ENCODE measurements around the gene USP16.
A peak's percentile ranks its signal among the peaks of the same experiment; 100 is the strongest.
"Not testable (repeated sequence)": the region's sequence is repeated elsewhere in the genome, so short reads cannot be mapped to it uniquely, and the experiment has no call there.

USP16 gene

GRCh38 chr21:29073222-29074006 is 48.9 kb downstream of the USP16 start, which contains the start of gene CCT8:
CCT8 (minus strand) TSS chr21:29073648; CDS start chr21:29073590, 58 bp downstream.
- Histone ChIP-seq H3K36me3 (ENCODE audit: insufficient read depth, low read length) (peaks cover 28% of the 10 kb centered on the region), H3K4me3 (ENCODE audit: low read length) (peak within 1 kb of the TSS; percentile 86), H3K9ac (ENCODE audit: low read depth, low read length) (peak within 1 kb of the TSS; percentile 99), H3K27ac (ENCODE audit: low read depth, low read length) (peak within 1 kb of the TSS; percentile 82), H3K4me1 (ENCODE audit: insufficient read depth, low read length) (peaks cover 11% of the 10 kb centered on the region), H3K27me3 (ENCODE audit: insufficient read depth, low read length) (no peaks in the 10 kb centered on the region), H3K9me3 (ENCODE audit: insufficient read depth, low read depth, low read length) (no peaks in the 10 kb centered on the region)
- WGBS: under 1% methylated on average over 62 of the region's 62 CpGs

DNA sequence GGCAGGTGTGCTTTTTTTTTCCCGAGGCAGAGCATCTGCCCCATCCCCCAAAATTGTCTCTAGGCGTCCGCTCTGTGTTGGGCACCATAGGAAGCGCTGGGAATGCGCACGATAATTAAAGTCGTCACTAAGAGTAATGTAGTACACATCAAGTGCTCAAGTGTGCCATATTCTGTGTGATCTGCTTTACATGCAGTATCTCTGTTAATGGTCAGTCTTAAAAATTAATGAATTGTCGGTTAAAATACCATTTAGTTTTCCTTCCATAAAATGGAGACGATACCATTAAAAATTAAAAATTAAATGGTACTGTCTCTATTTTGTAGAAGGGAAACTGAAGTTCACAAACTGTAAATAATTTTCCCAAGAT is 49.5 kb downstream of the USP16 start:
- H3K27me3 ChIP-seq (ENCODE audit: insufficient read depth, low read length): no peaks in the 10 kb centered on the region
- H3K4me1 ChIP-seq (ENCODE audit: insufficient read depth, low read length): peaks cover 11% of the 10 kb centered on the region
- peak overlapping the region; percentile 86 for H3K4me3 ChIP-seq (ENCODE audit: low read length)
- peaks cover 22% of the 10 kb centered on the region for H3K36me3 ChIP-seq (ENCODE audit: insufficient read depth, low read length)
- peak overlapping the region; percentile 99 for H3K9ac ChIP-seq (ENCODE audit: low read depth, low read length)
- 4% methylated on average over 7 of the region's 9 CpGs for WGBS
- H3K27ac ChIP-seq (ENCODE audit: low read depth, low read length): peak overlapping the region; percentile 68
- no peaks in the 10 kb centered on the region for H3K9me3 ChIP-seq (ENCODE audit: insufficient read depth, low read depth, low read length)

GRCh38 chr21:29074783-29075182 is 50.3 kb downstream of the USP16 start:
- WGBS: 84% methylated on average over 1 of the region's 4 CpGs
- Histone ChIP-seq H3K4me1 (ENCODE audit: insufficient read depth, low read length) (peaks cover 11% of the 10 kb centered on the region), H3K9me3 (ENCODE audit: insufficient read depth, low read depth, low read length) (no peaks in the 10 kb centered on the region), H3K4me3 (ENCODE audit: low read length) (no peak overlapping the region), H3K9ac (ENCODE audit: low read depth, low read length) (no peak overlapping the region), H3K36me3 (ENCODE audit: insufficient read depth, low read length) (peaks cover 14% of the 10 kb centered on the region), H3K27ac (ENCODE audit: low read depth, low read length) (no peak overlapping the region), H3K27me3 (ENCODE audit: insufficient read depth, low read length) (no peaks in the 10 kb centered on the region)

- Histone ChIP-seq H3K9me3 (ENCODE audit: insufficient read depth, low read depth, low read length) (no peaks in the 10 kb centered on the region), H3K27ac (ENCODE audit: low read depth, low read length) (no peak overlapping the region), H3K9ac (ENCODE audit: low read depth, low read length) (no peak overlapping the region), H3K4me1 (ENCODE audit: insufficient read depth, low read length) (peaks cover 11% of the 10 kb centered on the region), H3K4me3 (ENCODE audit: low read length) (no peak overlapping the region), H3K27me3 (ENCODE audit: insufficient read depth, low read length) (no peaks in the 10 kb centered on the region), H3K36me3 (ENCODE audit: insufficient read depth, low read length) (peaks cover 3% of the 10 kb centered on the region)
- WGBS: 96% methylated on average over 9 of the region's 9 CpGs
Measured at GRCh38 chr21:29075706-29076466, 51.4 kb downstream of the USP16 start.

DNA sequence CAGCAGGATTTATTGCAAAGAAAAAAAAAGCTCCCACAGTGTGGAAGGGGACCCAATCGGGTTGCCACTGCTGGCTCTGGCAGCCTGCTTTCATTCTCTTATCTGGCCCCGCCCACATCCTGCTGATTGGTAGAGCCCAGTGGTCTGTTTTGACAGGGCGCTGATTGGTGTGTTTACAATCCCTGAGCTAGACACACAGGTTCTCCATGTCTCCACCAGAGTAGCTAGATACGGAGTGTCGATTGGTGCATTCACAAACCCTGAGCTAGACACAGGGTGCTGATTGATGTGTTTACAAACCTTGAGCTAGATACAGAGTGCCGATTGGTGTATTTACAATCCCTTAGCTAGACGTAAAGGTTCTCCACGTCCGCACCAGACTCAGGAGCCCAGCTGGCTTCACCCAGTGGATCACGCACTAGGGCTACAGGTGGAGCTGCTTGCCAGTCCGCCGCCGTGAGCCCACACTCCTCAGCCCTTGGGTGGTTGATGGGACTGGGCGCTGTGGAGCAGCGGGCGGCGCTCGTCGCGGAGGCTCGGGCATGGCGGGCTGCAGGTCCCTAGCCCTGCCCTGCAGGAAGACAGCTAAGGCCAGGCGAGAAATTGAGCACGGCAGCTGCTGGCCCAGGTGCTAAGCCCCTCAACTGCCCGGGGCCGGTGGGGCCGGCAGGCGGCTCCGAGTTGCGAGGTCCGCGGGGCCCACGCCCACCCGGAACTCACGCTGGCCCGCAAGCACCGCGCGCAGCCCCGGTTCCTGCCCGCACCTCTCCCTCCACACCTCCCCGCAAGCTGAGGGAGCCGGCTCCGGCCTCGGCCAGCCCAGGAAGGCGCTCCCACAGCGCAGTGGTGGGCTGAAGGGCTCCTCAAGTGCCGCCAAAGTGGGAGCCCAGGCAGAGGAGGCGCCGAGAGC is 52.5 kb downstream of the USP16 start:
- H3K9ac ChIP-seq (ENCODE audit: low read depth, low read length); H3K36me3 ChIP-seq (ENCODE audit: insufficient read depth, low read length); H3K27me3 ChIP-seq (ENCODE audit: insufficient read depth, low read length); H3K4me3 ChIP-seq (ENCODE audit: low read length); H3K4me1 ChIP-seq (ENCODE audit: insufficient read depth, low read length); H3K9me3 ChIP-seq (ENCODE audit: insufficient read depth, low read depth, low read length); H3K27ac ChIP-seq (ENCODE audit: low read depth, low read length): not testable (repeated sequence)
- WGBS: 94% methylated on average over 50 of the region's 50 CpGs

- H3K4me1 ChIP-seq (ENCODE audit: insufficient read depth, low read length): no peaks in the 10 kb centered on the region
- H3K4me3 ChIP-seq (ENCODE audit: low read length): no peak overlapping the region
Measured at GRCh38 chr21:29077651-29078090, 53.2 kb downstream of the USP16 start.

GRCh38 chr21:29078869-29079767 is 54.6 kb downstream of the USP16 start:
- H3K36me3 ChIP-seq (ENCODE audit: insufficient read depth, low read length): no peaks in the 10 kb centered on the region
- WGBS: 91% methylated on average over 8 of the region's 8 CpGs
- no peak overlapping the region for H3K27ac ChIP-seq (ENCODE audit: low read depth, low read length)
- H3K9me3 ChIP-seq (ENCODE audit: insufficient read depth, low read depth, low read length): no peaks in the 10 kb centered on the region
- no peaks in the 10 kb centered on the region for H3K4me1 ChIP-seq (ENCODE audit: insufficient read depth, low read length)
- H3K4me3 ChIP-seq (ENCODE audit: low read length): no peak overlapping the region
- H3K9ac ChIP-seq (ENCODE audit: low read depth, low read length): no peak overlapping the region
- H3K27me3 ChIP-seq (ENCODE audit: insufficient read depth, low read length): no peaks in the 10 kb centered on the region

More at GRCh38 chr21:29077651-29078090, 53.2 kb downstream of the USP16 start:
- Histone ChIP-seq H3K36me3 (ENCODE audit: insufficient read depth, low read length) (no peaks in the 10 kb centered on the region), H3K27ac (ENCODE audit: low read depth, low read length) (no peak overlapping the region), H3K9ac (ENCODE audit: low read depth, low read length) (no peak overlapping the region), H3K9me3 (ENCODE audit: insufficient read depth, low read depth, low read length) (no peaks in the 10 kb centered on the region), H3K27me3 (ENCODE audit: insufficient read depth, low read length) (no peaks in the 10 kb centered on the region)
- 92% methylated on average over 6 of the region's 6 CpGs for WGBS

DNA sequence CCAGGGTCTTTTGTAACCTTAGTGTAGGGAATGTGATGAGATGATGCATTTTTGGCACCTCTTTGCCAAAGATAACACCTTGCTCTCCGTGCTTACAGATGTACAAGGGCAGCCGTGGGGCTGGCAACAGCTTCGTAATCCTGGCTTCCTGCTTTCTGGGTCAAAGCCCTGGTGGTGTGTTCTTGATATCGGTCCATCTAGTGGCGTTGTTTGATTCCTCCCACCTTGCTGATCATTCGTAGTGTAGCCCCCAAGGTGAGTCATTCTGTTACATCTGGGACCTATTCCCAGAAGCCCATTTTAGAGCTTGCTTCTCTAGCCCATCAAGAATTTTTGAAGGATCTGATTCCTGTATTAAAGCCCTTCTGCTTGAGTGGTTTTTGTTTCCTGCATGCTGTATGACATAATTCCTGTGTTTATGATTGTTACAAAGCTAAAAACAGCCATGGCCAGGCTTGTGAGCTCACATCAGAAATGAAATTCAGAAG is 56.0 kb downstream of the USP16 start:
- H3K4me3 ChIP-seq (ENCODE audit: low read length): no peak overlapping the region
- WGBS: 90% methylated on average over 6 of the region's 6 CpGs
- no peak overlapping the region for H3K9ac ChIP-seq (ENCODE audit: low read depth, low read length)
- H3K36me3 ChIP-seq (ENCODE audit: insufficient read depth, low read length): no peaks in the 10 kb centered on the region
- no peak overlapping the region for H3K27ac ChIP-seq (ENCODE audit: low read depth, low read length)
- H3K4me1 ChIP-seq (ENCODE audit: insufficient read depth, low read length): peaks cover under 1% of the 10 kb centered on the region; the same call in 1 of the 2 replicates
- H3K9me3 ChIP-seq (ENCODE audit: insufficient read depth, low read depth, low read length): no peaks in the 10 kb centered on the region
- H3K27me3 ChIP-seq (ENCODE audit: insufficient read depth, low read length): no peaks in the 10 kb centered on the region

DNA sequence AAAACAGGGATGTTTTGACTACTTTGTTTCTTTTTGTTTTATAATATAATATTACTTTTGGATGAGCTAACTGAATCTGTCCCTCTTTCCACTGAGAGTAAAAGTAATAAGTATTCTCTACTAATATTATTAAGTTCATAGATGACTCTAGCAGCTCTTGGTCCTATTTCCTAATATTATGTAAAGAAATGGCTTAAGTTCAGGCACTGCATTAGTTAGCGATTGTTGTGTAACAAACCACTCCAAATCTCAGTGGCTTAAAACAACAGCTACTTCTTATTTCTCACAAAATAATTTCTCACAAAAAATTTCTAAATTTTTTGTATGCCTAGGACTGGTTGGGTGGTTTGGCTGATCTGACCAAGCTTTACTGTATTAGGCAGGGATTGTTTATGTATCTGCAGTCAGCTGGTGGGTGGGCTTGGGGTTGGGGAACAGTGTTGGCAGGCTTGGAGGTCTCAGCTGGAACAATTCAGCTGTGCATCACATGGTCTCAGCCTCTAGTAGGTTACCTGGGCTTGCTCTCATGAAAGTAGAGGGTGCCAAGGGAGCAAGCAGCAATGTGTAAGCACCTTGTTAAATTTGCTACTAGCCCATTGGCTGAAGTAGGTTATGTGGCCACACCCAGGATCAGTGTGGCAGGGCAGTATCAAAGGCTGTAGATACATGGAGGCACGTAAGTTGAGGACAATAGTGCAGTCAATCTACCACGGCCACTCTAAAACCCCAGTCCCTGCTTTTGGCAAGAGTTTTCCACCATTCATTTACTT is 57.8 kb downstream of the USP16 start:
- H3K4me3 ChIP-seq (ENCODE audit: low read length): no peak overlapping the region
- H3K4me1 ChIP-seq (ENCODE audit: insufficient read depth, low read length): peaks cover 7% of the 10 kb centered on the region; the same call in 1 of the 2 replicates
- no peaks in the 10 kb centered on the region for H3K27me3 ChIP-seq (ENCODE audit: insufficient read depth, low read length)
- no peaks in the 10 kb centered on the region for H3K36me3 ChIP-seq (ENCODE audit: insufficient read depth, low read length)
- no peak overlapping the region for H3K9ac ChIP-seq (ENCODE audit: low read depth, low read length)
- WGBS: 94% methylated on average over 3 of the region's 3 CpGs
- no peak overlapping the region for H3K27ac ChIP-seq (ENCODE audit: low read depth, low read length)
- no peaks in the 10 kb centered on the region for H3K9me3 ChIP-seq (ENCODE audit: insufficient read depth, low read depth, low read length)
